ENCODE results near the gene KCNJ10. TPM values are rescaled to one million over a fixed set of nuclear protein-coding genes. Genes with fewer than 3 reads are reported as not detected.

KCNJ10 gene
- total and polyA plus RNA-seq, 8 donors = 0.05 to 0.09 (median 0.08) TPM; not detected in 5

GRCh38 chr1:159958719-159959380, 111.1 kb downstream of the KCNJ10 start:
- no peaks in the 10 kb centered on the region for H3K27me3 ChIP-seq
- ATAC-seq = no peak
- no peak for DNase-seq
- TF ChIP-seq CTCF (IDR thresholded peaks at IDR 0.05) = no peak
- H3K9me3 ChIP-seq = no peaks in the 10 kb centered on the region
- WGBS, 2 donors = 71 to 79% methylated on average over 3 of the region's 3 CpGs
- H3K27ac ChIP-seq = peak overlapping the region in 2 of 4 donors; percentile 0 to 16
- H3K36me3 ChIP-seq = no peaks in the 10 kb centered on the region
- no peak for FAIRE-seq
- no peak overlapping the region for H3K4me3 ChIP-seq
- intact Hi-C loops (cut with DNase I) = no loop called here
- peaks cover 7 to 10% (median 7%) of the 10 kb centered on the region in 3 donors for H3K4me1 ChIP-seq

GRCh38 chr1:159957824-159958268, 112.1 kb downstream of the KCNJ10 start:
- peak in 4 of 6 donors; percentile 42 to 71 (median 48) for DNase-seq
- WGBS, 2 donors = 5 to 9% methylated on average over 9 of the region's 9 CpGs
- Histone ChIP-seq H3K27me3 (no peaks in the 10 kb centered on the region), H3K36me3 (no peaks in the 10 kb centered on the region), H3K4me1 (peaks cover 7 to 10% (median 7%) of the 10 kb centered on the region in 3 donors), H3K4me3 (no peak overlapping the region), H3K27ac (peak overlapping the region in 2 of 4 donors; percentile 0 to 16), H3K9me3 (no peaks in the 10 kb centered on the region)
- ATAC-seq = peak; percentile 69 to 95 (median 78)
- FAIRE-seq = no peak
- intact Hi-C loops (cut with DNase I) = no loop called here
- no peak for TF ChIP-seq CTCF (IDR thresholded peaks at IDR 0.05)

- Histone ChIP-seq H3K36me3 (no peaks in the 10 kb centered on the region), H3K27me3 (no peaks in the 10 kb centered on the region), H3K4me1 (peaks cover 7 to 10% (median 7%) of the 10 kb centered on the region in 3 donors), H3K27ac (no peak overlapping the region), H3K4me3 (no peak overlapping the region), H3K9me3 (no peaks in the 10 kb centered on the region)
- TF ChIP-seq CTCF (IDR thresholded peaks at IDR 0.05) = no peak
- FAIRE-seq = no peak
- WGBS, 2 donors = 86 to 87% methylated on average over 3 of the region's 3 CpGs
- no peak for DNase-seq
- intact Hi-C loops (cut with DNase I) = no loop called here
- ATAC-seq = no peak
These were observed 114.5 kb downstream of the KCNJ10 start for GRCh38 chr1:159955456-159955855.

GRCh38 chr1:159953536-159954515, 116.1 kb downstream of the KCNJ10 start, which contains the start of gene SLAMF9:
TSS of gene SLAMF9 (minus strand) at chr1:159954237. CDS start at chr1:159954137, 100 bp downstream.
- no peak for DNase-seq
- Histone ChIP-seq H3K4me1 (peaks cover 7 to 13% (median 13%) of the 10 kb centered on the region in 3 donors), H3K9me3 (no peaks in the 10 kb centered on the region), H3K27ac (no peak within 1 kb of the TSS), H3K4me3 (no peak within 1 kb of the TSS), H3K27me3 (no peaks in the 10 kb centered on the region), H3K36me3 (no peaks in the 10 kb centered on the region)
- TF ChIP-seq CTCF (IDR thresholded peaks at IDR 0.05) = no peak
- peak in 2 of 4 donors; percentile 23 to 36 for ATAC-seq
- WGBS, 2 donors = 80 to 82% methylated on average over 11 of the region's 11 CpGs
- intact Hi-C loops (cut with DNase I) = no loop called here
- no peak for FAIRE-seq

Measured in pancreas (tissue), 10 donors.